Central memory CD8-positive, alpha-beta T cell (primary cell): Measurements from ENCODE around the gene SSR1.
A peak's percentile ranks its signal among the peaks of the same experiment; 100 is the strongest.
"Not testable (repeated sequence)": the region's sequence is repeated elsewhere in the genome, so short reads cannot be mapped to it uniquely, and the experiment has no call there.

Experiments
- ATAC-seq: fragments of 150-1000 bp; cut with Tn5 transposase; replicated peaks from 2 replicates; pipeline ENCODE4 v1.10.0; 2022; ENCODE audit warnings: mild to moderate bottlenecking, moderate FRiP score, moderate number of reproducible peaks; ENCODE audit not compliant: poor library complexity, severe bottlenecking; ENCODE audit errors: extremely low read depth
- DNase-seq, 2 donors: peaks; one replicate each; pipeline ENCODE4 v3.0.0; 2021; ENCODE audit warnings: low spot score in 2 of 2
- H3K27ac Mint-ChIP-seq: one replicate; pipeline ENCODE4 v1.8.0; 2022; ENCODE audit warnings: low read depth, mild to moderate bottlenecking, moderate library complexity, mixed read lengths
- H3K27me3 Mint-ChIP-seq: one replicate; pipeline ENCODE4 v1.8.0; 2022; ENCODE audit warnings: mixed read lengths
- H3K36me3 Mint-ChIP-seq: one replicate; pipeline ENCODE4 v1.8.0; 2022; ENCODE audit warnings: mild to moderate bottlenecking, moderate library complexity, mixed read lengths; ENCODE audit not compliant: insufficient read depth
- H3K4me1 Mint-ChIP-seq: one replicate; pipeline ENCODE4 v1.8.0; 2022; ENCODE audit warnings: mixed read lengths
- H3K4me3 Mint-ChIP-seq: one replicate; pipeline ENCODE4 v1.8.0; 2022; ENCODE audit warnings: mild to moderate bottlenecking, moderate library complexity, mixed read lengths
- H3K9me3 Mint-ChIP-seq: one replicate; pipeline ENCODE4 v1.8.0; 2022; ENCODE audit warnings: mixed read lengths

Gene SSR1

DNA sequence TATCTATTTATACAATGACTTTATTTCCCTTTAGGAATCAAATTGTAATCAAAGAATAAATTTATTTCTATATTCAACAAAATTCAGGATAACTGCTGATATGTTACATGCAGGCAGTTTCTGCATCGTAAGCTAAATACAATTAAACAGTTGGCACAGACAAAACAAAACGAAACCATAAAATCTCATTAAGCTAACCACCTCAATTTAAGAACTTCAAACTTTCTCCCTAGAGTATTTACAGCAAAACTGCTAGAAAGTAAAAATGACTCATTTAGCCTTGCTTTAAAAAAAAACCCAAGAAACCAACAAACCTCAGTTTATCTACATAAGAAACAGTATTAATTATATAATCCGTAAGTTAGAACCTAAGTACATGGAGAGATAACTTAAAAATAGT lies 17.1 kb downstream of the SSR1 start:
- H3K36me3 Mint-ChIP-seq, result peaks cover 67% of the 10 kb centered on the region
- DNase-seq, result no peak
- no peaks in the 10 kb centered on the region for H3K27me3 Mint-ChIP-seq
- H3K4me3 Mint-ChIP-seq, result no peak overlapping the region
- no peak for ATAC-seq
- H3K4me1 Mint-ChIP-seq, result peaks cover 10% of the 10 kb centered on the region
- H3K27ac Mint-ChIP-seq, result no peak overlapping the region
- H3K9me3 Mint-ChIP-seq, result no peaks in the 10 kb centered on the region

DNA sequence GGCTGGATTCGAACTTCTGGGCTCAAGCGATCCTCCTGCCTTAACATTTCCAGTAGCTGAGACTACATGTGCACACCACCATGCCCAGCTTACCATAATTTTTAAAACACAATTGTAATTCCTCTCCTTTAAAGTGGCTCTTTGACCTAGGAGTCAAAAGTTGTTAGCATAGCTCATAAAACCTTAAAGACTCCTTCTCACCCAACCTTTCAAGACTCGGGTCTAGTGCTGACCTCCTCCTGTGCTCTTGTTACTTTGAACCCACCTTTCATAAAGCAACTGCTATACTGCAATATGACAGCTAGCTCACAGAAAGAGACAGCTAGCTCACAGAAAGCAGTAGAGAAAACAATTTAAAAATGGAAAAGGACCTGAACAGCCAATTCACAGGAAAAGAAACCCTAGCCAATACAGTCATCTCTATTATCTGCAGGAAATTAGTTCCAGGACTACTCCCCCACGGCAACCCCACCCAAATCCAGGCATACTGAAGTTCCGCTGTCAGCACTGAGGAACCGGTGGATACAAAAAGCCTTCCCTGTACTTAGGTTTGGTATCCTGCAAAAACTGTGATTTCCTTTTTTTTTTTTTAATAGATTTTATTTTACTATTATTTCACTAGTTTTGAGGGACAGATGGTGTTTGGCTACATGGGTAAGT lies 20.3 kb downstream of the SSR1 start:
- ATAC-seq (no peak), DNase-seq (no peak)
- Mint-ChIP-seq H3K9me3 (no peaks in the 10 kb centered on the region), H3K4me3 (no peak overlapping the region), H3K27me3 (no peaks in the 10 kb centered on the region), H3K36me3 (peaks cover 70% of the 10 kb centered on the region), H3K27ac (peak overlapping the region; percentile 23), H3K4me1 (peaks cover 8% of the 10 kb centered on the region)

- H3K9me3 Mint-ChIP-seq, result no peaks in the 10 kb centered on the region
- peaks cover 72% of the 10 kb centered on the region for H3K36me3 Mint-ChIP-seq
Measured at GRCh38 chr6:7290079-7290478, 22.9 kb downstream of the SSR1 start.

GRCh38 chr6:7285416-7285815 lies 27.6 kb downstream of the SSR1 start:
- Mint-ChIP-seq H3K4me3 (no peak overlapping the region), H3K36me3 (peaks cover 46% of the 10 kb centered on the region), H3K27me3 (no peaks in the 10 kb centered on the region), H3K27ac (no peak overlapping the region), H3K4me1 (peaks cover 13% of the 10 kb centered on the region), H3K9me3 (no peaks in the 10 kb centered on the region)
- ATAC-seq (no peak), DNase-seq (no peak)

More at GRCh38 chr6:7290079-7290478, 22.9 kb downstream of the SSR1 start:
- no peak overlapping the region for H3K27ac Mint-ChIP-seq
- ATAC-seq (no peak), DNase-seq (no peak)
- H3K27me3 Mint-ChIP-seq, result no peaks in the 10 kb centered on the region
- H3K4me3 Mint-ChIP-seq, result no peak overlapping the region
- H3K4me1 Mint-ChIP-seq, result peaks cover 8% of the 10 kb centered on the region

- Mint-ChIP-seq H3K4me1 (peaks cover 13% of the 10 kb centered on the region), H3K27ac (no peak overlapping the region)
Measured at GRCh38 chr6:7283676-7284075, 29.3 kb downstream of the SSR1 start.

DNA sequence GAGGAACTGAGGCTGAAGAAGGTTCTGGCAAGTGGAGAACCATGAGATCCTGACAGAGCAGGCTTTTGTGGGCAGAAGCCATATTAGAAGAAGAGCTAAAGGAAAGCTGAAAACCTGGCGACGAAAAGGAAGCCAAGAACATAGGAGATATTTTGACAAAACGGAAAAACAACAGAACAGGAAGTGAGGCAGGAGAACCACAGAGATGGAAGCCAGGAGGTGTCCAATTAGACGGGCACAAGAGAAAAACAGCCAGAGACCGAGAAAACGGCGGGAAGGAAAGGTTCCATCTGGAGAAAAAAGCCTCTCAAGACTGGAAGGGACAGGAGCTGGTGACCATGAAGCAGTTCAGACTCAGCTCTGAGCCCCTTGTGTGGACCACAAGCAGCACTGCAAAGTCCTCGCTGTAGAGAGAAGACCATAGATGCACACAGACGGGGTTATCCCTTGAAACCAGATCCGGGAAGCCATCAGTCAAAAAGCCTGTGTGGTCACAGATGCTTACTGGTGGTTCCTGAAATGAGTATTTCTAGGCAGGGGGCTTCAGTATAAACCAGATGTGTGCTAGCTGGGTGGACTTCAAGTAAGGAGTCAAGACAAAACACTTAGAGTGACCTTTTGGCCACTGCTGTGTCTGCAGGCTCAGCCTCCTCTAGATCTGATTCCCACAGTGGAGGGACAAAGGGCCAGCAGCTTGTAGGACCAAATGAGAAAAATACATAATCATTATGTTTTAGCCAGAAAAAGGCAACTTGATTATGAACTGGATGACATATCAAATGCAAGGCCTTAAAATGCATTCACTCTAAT lies 30.7 kb downstream of the SSR1 start:
- no peak overlapping the region for H3K4me3 Mint-ChIP-seq

More at GRCh38 chr6:7283676-7284075, 29.3 kb downstream of the SSR1 start:
- H3K36me3 Mint-ChIP-seq, result peaks cover 29% of the 10 kb centered on the region
- H3K4me3 Mint-ChIP-seq, result no peak overlapping the region
- ATAC-seq (no peak), DNase-seq (no peak)
- H3K27me3 Mint-ChIP-seq, result no peaks in the 10 kb centered on the region
- H3K9me3 Mint-ChIP-seq, result no peaks in the 10 kb centered on the region

DNA sequence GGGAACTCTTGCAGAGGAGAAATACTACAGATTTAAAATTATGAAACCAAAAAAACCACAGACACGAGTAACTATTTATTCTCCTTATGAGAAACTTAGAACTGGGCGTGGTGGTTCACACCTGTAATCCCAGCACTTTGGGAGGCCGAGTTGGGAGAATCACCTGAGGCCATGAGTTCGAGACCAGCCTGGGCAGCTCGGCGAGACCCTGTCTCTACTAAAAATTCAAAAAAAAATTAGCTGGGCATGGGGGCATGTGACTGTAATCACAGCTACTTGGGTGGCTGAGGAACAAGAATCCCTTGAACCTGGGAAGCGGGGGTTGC lies 36.8 kb downstream of the SSR1 start:
- DNase-seq (no peak), ATAC-seq (no peak)
- peaks cover 13% of the 10 kb centered on the region for H3K27me3 Mint-ChIP-seq
- no peak overlapping the region for H3K4me3 Mint-ChIP-seq
- no peak overlapping the region for H3K27ac Mint-ChIP-seq
- peaks cover 6% of the 10 kb centered on the region for H3K4me1 Mint-ChIP-seq
- no peaks in the 10 kb centered on the region for H3K9me3 Mint-ChIP-seq
- peaks cover 3% of the 10 kb centered on the region for H3K36me3 Mint-ChIP-seq

More for the DNA sequence above, 30.7 kb downstream of the SSR1 start:
- no peak for DNase-seq
- ATAC-seq, result no peak
- H3K9me3 Mint-ChIP-seq, result no peaks in the 10 kb centered on the region
- H3K27me3 Mint-ChIP-seq, result no peaks in the 10 kb centered on the region
- peaks cover 23% of the 10 kb centered on the region for H3K36me3 Mint-ChIP-seq
- H3K27ac Mint-ChIP-seq, result no peak overlapping the region
- peaks cover 13% of the 10 kb centered on the region for H3K4me1 Mint-ChIP-seq

DNA sequence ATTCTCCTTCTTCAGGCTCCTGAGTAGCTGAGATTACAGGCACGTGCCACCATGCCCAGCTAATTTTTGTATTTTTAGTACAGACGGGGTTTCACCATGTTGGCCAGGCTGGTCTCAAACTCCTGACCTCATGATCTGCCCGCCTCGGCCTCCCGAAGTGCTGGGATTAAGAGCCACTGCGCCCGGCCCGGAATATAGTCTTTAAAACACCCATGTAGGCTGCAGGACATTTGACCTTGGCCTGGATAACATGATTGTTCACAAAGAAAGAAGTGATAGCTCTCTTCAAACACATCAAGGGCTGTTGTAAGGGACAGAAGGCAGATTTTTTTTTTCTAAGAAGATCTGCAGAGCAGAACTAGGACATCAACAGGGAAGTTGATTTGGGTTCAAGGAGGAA lies 38.5 kb downstream of the SSR1 start:
- not testable (repeated sequence) for ATAC-seq, DNase-seq, H3K4me3 Mint-ChIP-seq, H3K36me3 Mint-ChIP-seq, H3K27ac Mint-ChIP-seq, H3K9me3 Mint-ChIP-seq, H3K4me1 Mint-ChIP-seq
- peaks cover 26% of the 10 kb centered on the region for H3K27me3 Mint-ChIP-seq

- ATAC-seq (no peak), DNase-seq (no peak)
- H3K4me3 Mint-ChIP-seq, result no peak overlapping the region
- no peaks in the 10 kb centered on the region for H3K9me3 Mint-ChIP-seq
- peaks cover 6% of the 10 kb centered on the region for H3K4me1 Mint-ChIP-seq
- H3K27ac Mint-ChIP-seq, result no peak overlapping the region
- H3K36me3 Mint-ChIP-seq, result peaks cover 3% of the 10 kb centered on the region
- peaks cover 26% of the 10 kb centered on the region for H3K27me3 Mint-ChIP-seq
Measured at GRCh38 chr6:7273709-7274108, 39.3 kb downstream of the SSR1 start.

DNA sequence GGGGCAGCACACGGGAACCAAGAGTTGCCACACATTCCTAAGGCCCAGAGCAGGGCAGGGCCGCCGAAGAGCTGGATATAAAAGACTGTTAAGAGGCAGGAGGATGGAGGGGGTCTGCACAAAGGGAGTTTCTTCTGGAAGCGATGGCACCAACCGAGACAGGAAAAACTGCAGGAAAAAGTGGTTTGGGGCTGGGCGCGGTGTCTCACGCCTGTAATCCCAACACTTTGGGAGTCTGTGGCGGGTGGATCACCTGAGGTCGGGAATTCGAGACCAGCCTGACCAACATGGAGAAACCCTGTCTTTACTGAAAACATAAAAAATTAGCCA lies 41.8 kb downstream of the SSR1 start:
- peaks cover 2% of the 10 kb centered on the region for H3K36me3 Mint-ChIP-seq
- no peak overlapping the region for H3K4me3 Mint-ChIP-seq
- no peak overlapping the region for H3K27ac Mint-ChIP-seq
- no peak for DNase-seq
- H3K27me3 Mint-ChIP-seq, result peaks cover 43% of the 10 kb centered on the region
- no peaks in the 10 kb centered on the region for H3K9me3 Mint-ChIP-seq
- peaks cover 6% of the 10 kb centered on the region for H3K4me1 Mint-ChIP-seq
- ATAC-seq, result no peak

DNA sequence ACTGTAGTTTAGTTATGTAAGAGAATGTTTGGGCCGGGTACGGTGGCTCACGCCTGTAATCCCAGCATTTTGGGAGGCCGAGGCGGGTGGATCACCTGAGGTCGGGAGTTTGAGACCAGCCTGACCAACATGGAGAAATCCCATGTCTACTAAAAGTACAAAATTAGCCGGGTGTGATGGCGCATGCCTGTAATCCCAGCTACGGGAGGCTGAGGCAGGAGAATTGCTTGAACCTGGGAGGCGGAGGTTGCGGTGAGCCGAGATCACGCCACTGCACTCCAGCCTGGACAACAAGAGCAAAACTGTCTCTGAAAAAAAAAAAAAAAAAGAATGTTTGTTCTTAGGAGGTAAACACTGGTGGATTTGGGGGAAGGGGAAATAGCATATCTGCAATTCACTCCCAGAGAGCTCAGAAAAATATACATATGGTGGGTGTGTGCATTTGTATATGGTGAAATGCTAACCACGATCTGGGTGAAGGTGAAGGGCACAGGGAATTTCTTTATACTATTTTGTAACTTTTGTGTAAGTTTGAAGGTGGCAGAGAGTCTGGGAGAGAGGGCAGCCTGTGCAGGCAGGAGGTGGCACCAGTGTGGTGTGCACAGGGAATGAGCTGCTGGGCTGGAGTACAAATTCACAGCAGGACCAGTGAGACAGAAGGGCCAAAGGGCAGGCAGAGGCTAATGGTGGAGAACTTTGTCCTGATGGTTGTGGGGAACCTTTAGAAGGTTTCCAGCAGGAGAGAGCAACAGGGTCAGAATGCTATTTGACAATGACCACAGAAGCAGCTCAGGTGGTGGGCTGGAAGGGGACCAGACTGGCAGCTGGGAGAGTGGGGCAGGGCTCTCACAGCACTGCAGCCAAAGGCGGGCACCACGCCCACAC lies 42.4 kb downstream of the SSR1 start:
- no peak for DNase-seq
- Mint-ChIP-seq H3K36me3 (peaks cover 2% of the 10 kb centered on the region), H3K27me3 (peaks cover 43% of the 10 kb centered on the region), H3K27ac (no peak overlapping the region), H3K4me3 (no peak overlapping the region), H3K9me3 (no peaks in the 10 kb centered on the region), H3K4me1 (peaks cover under 1% of the 10 kb centered on the region)
- ATAC-seq, result no peak

DNA sequence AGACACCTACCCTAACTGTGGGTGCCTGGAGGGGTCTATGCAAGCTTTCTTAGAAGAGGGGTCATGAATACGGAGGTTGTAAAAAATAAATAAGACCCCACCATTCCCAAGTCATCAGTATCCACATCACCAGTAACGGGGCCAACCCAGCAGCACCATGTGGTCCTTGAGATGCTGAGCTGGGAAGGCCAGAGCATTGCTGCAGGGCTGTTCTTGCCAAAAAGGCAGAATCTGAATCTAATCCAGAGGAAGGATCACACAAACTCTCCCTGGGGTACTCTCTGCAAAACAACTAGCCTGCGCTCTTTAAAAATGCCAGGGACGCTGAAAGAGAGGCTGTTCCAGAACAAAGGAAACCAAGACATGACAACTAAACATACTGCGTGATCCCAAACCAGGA lies 43.2 kb downstream of the SSR1 start:
- no peaks in the 10 kb centered on the region for H3K4me1 Mint-ChIP-seq
- H3K27me3 Mint-ChIP-seq, result peaks cover 43% of the 10 kb centered on the region
- H3K4me3 Mint-ChIP-seq, result no peak overlapping the region
- no peak overlapping the region for H3K27ac Mint-ChIP-seq
- ATAC-seq (no peak), DNase-seq (no peak)
- H3K36me3 Mint-ChIP-seq, result peaks cover 2% of the 10 kb centered on the region
- no peaks in the 10 kb centered on the region for H3K9me3 Mint-ChIP-seq
